HFFc6 (cell line): ENCODE measurements around the gene ZNF692. TPM values are rescaled to one million over a fixed set of nuclear protein-coding genes. Genes with fewer than 3 reads are reported as not detected.
A peak's percentile ranks its signal among the peaks of the same experiment; 100 is the strongest.
"Not testable (repeated sequence)": the region's sequence is repeated elsewhere in the genome, so short reads cannot be mapped to it uniquely, and the experiment has no call there.

Source experiments
- DNase-seq: peaks from one replicate; pipeline ENCODE4 v3.0.0-alpha.2; 2018
- H3K27ac Mint-ChIP-seq: 2 replicates; pipeline ENCODE4 v1.8.0; 2020; ENCODE audit warnings: mild to moderate bottlenecking, mixed read lengths
- H3K27me3 Mint-ChIP-seq: 2 replicates; pipeline ENCODE4 v1.8.0; 2021; ENCODE audit warnings: mild to moderate bottlenecking, moderate library complexity, mixed read lengths; ENCODE audit not compliant: insufficient read depth
- H3K36me3 Mint-ChIP-seq: 2 replicates; pipeline ENCODE4 v1.8.0; 2021; ENCODE audit warnings: low read depth, mixed read lengths
- H3K4me1 Mint-ChIP-seq: 2 replicates; pipeline ENCODE4 v1.8.0; 2020; ENCODE audit warnings: low read depth, mixed read lengths
- H3K4me3 Mint-ChIP-seq: 2 replicates; pipeline ENCODE4 v1.8.0; 2020; ENCODE audit warnings: mild to moderate bottlenecking, moderate library complexity, mixed read lengths
- H3K9me3 Mint-ChIP-seq: 2 replicates; pipeline ENCODE4 v1.8.0; 2020; ENCODE audit warnings: mild to moderate bottlenecking, mixed read lengths
- CTCF ChIP-seq: fragments of 200-600 bp; sonication (generic); IDR thresholded peaks from 2 replicates; pipeline ENCODE4 v1.5.0; 2021; ENCODE audit warnings: antibody characterized with exemption, mild to moderate bottlenecking
- total RNA-seq, 6 experiments: library from RNA; stranded (reverse); fragmentation: NEBNext Ultra II Directional; extraction: Animal tissue kit (Norgen Biotek cat#: 25700); gene quantifications; 2 replicates in 1 of 6; 3 replicates in 5 of 6; pipeline ENCODE4 v1.2.3, GENCODE V29; 2021

ZNF692 gene
- total RNA-seq, 6 experiments from 2014 or later: 18.4 to 28.9 (median 21.1) TPM

DNA sequence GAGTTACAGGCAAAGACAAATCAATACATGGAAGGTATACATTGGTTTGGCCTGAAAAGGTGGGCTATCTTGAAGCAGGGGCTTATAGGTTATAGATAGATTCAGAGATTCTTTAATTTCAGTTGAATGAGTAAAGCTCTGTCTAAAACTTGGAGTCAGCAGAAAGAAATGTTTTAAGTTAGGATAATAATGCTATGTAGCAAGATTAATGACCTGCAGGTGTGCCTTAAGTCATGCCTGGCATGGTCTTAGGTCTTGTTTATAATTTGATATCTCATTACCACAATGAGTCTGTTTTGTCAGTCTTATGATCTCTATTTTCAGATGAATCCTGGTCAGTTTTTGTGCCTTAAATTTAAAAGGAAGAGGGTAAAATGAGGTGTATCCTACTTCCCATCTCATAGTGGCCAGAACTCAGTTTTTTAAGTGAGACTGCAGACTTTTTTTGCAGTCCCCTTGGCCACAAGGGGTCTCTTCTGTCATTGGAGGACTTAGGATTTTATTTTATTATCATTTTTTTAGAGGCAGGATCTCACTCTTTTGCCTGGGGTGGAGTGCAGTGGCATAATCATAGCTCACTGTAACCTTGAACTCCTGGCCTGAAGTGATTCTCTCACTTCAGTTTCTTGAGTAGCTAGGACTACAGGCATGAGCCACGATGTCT lies 25.9 kb upstream of the ZNF692 start:
- no peaks in the 10 kb centered on the region; the same call in 1 of the 2 replicates for H3K27me3 Mint-ChIP-seq
- H3K4me3 Mint-ChIP-seq: no peak overlapping the region
- H3K4me1 Mint-ChIP-seq: no peaks in the 10 kb centered on the region
- no peaks in the 10 kb centered on the region for H3K36me3 Mint-ChIP-seq
- no peak for DNase-seq
- TF ChIP-seq CTCF: 0 out of 2 replicates have a peak, but pooled peaks have one; percentile 39
- no peaks in the 10 kb centered on the region for H3K9me3 Mint-ChIP-seq
- H3K27ac Mint-ChIP-seq: no peak overlapping the region

DNA sequence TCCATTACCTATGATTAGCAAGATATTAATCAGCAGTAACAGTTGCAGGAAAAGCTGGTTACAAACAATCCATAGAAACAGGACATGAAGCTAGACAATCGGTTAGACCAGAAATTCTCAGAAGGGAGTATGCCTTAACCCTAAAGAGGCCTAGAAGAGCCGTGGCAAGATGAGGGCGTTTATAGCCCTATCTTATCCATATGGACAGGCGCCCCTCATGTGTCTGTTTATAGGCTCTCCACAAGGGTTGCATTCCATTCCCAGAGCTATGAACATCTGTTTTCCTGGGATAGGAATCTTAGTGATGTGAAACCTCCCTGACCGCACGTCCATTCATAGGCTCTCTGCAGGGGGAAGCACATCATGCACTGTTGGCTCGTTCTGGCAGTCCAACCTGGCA lies 23.5 kb upstream of the ZNF692 start:
- not testable (repeated sequence) for H3K27ac Mint-ChIP-seq, DNase-seq, H3K4me3 Mint-ChIP-seq, H3K27me3 Mint-ChIP-seq, H3K9me3 Mint-ChIP-seq, H3K36me3 Mint-ChIP-seq, H3K4me1 Mint-ChIP-seq

- H3K36me3 Mint-ChIP-seq: no peaks in the 10 kb centered on the region
- H3K9me3 Mint-ChIP-seq: no peaks in the 10 kb centered on the region
- no peak overlapping the region for H3K4me3 Mint-ChIP-seq
- peaks cover 5% of the 10 kb centered on the region; the same call in 1 of the 2 replicates for H3K27me3 Mint-ChIP-seq
- no peak overlapping the region for H3K27ac Mint-ChIP-seq
- DNase-seq: no peak
- no peak for TF ChIP-seq CTCF
- no peaks in the 10 kb centered on the region for H3K4me1 Mint-ChIP-seq
These were observed 22.4 kb upstream of the ZNF692 start for GRCh38 chr1:248881261-248881660.

DNA sequence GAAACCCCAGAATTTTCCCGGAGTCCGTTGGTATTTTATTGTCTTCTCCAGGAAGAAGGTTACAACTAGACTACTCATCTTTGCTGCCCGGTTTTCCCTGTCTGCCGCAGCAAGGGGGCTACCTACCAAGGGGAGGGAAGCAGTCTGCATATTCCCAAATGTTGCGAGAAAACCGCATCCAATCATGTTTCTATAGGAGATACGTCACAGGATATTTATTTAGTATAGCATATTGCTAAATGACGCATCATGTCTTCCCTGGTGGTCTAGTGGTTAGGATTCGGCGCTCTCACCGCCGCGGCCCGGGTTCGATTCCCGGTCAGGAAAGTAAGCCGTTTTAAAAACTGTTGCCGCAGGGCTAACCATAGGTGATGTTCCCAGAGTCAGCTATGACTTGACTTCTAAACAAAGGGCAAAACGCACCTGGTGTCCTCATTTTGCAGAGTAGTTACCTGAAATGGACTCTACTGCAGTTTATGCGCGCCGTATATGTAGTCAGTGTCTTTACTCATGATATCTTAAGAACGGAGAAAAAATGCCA lies 15.2 kb upstream of the ZNF692 start:
- Mint-ChIP-seq H3K9me3 (peaks cover 7% of the 10 kb centered on the region), H3K4me3 (peak overlapping the region; percentile 93), H3K27me3 (peaks cover 10% of the 10 kb centered on the region), H3K27ac (peak overlapping the region; percentile 97), H3K36me3 (no peaks in the 10 kb centered on the region), H3K4me1 (peaks cover 21% of the 10 kb centered on the region)
- TF ChIP-seq CTCF: no peak; the same call in 1 of the 2 replicates
- no peak for DNase-seq

- peak overlapping the region; percentile 93 for H3K4me3 Mint-ChIP-seq
- H3K9me3 Mint-ChIP-seq: peaks cover 7% of the 10 kb centered on the region
- TF ChIP-seq CTCF: no peak
- DNase-seq: peak; percentile 96
- H3K36me3 Mint-ChIP-seq: no peaks in the 10 kb centered on the region
- H3K27ac Mint-ChIP-seq: peak overlapping the region; percentile 97
- H3K4me1 Mint-ChIP-seq: peaks cover 21% of the 10 kb centered on the region
- H3K27me3 Mint-ChIP-seq: peaks cover 10% of the 10 kb centered on the region
These were observed 14.6 kb upstream of the ZNF692 start for GRCh38 chr1:248873409-248873992.

GRCh38 chr1:248872752-248873408 lies 14.0 kb upstream of the ZNF692 start:
- Mint-ChIP-seq H3K9me3 (peaks cover 7% of the 10 kb centered on the region), H3K4me1 (peaks cover 21% of the 10 kb centered on the region), H3K27me3 (peaks cover 10% of the 10 kb centered on the region), H3K4me3 (peak overlapping the region; percentile 93), H3K27ac (peak overlapping the region; percentile 97), H3K36me3 (no peaks in the 10 kb centered on the region)
- peak; percentile 73 for DNase-seq
- no peak for TF ChIP-seq CTCF
